K562 (cell line): ENCODE results near the gene HJV. TPM values are rescaled to one million over a fixed set of nuclear protein-coding genes. Genes with fewer than 3 reads are reported as not detected.

Experiments
- ARID2 ChIP-seq: fragments of 450-650 bp; IDR thresholded peaks from 2 replicates; pipeline ENCODE4 v1.6.1; 2017; ENCODE audit warnings: antibody characterized with exemption, mild to moderate bottlenecking
- BRF1 ChIP-seq: IDR thresholded peaks from 3 replicates; pipeline ENCODE4 v1.6.1; 2011; ENCODE audit warnings: borderline replicate concordance, mild to moderate bottlenecking; ENCODE audit not compliant: insufficient read length; ENCODE audit errors: extremely low read depth
- DDX20 ChIP-seq: fragments of 450-650 bp; IDR thresholded peaks from 2 replicates; pipeline ENCODE4 v1.6.1; 2016; ENCODE audit warnings: missing genetic modification characterization, low read depth, mild to moderate bottlenecking, missing compliant biosample characterization, moderate library complexity
- DIDO1 ChIP-seq: fragments of 450-650 bp; IDR thresholded peaks from 2 replicates; pipeline ENCODE4 v1.6.1; 2016; ENCODE audit warnings: low read depth, missing biosample characterization, missing genetic modification characterization
- EGR1 ChIP-seq: fragments of 450-650 bp; conservative IDR thresholded peaks from 2 replicates; pipeline ENCODE4 v1.6.1; 2017; ENCODE audit warnings: mild to moderate bottlenecking
- ELF1 ChIP-seq: fragments of 200-800 bp; sonication (Bioruptor generic); IDR thresholded peaks from 2 replicates; pipeline ENCODE4 v1.6.1; 2016; ENCODE audit warnings: missing genetic modification characterization, missing compliant biosample characterization
- ELF2 ChIP-seq: fragments of 250-450 bp; sonication (Bioruptor Pico); IDR thresholded peaks from 2 replicates; pipeline ENCODE4 v1.5.0; 2021; ENCODE audit warnings: mild to moderate bottlenecking
- MTF1 ChIP-seq: fragments of 250-450 bp; sonication (Bioruptor Pico); IDR thresholded peaks from 2 replicates; pipeline ENCODE4 v1.9.0; 2021; ENCODE audit warnings: moderate library complexity, mild to moderate bottlenecking, inconsistent platforms, borderline replicate concordance
- SRSF9 ChIP-seq: fragments of 200-400 bp; formaldehyde crosslinking; IDR thresholded peaks from 2 replicates; pipeline ENCODE4 v1.6.1; 2017; ENCODE audit warnings: low read depth, low read length, borderline replicate concordance
- ZBTB17 ChIP-seq: fragments of 450-650 bp; formaldehyde crosslinking; IDR thresholded peaks from 2 replicates; pipeline ENCODE4 v1.4.0; 2020; ENCODE audit warnings: mild to moderate bottlenecking
- ZNF124 ChIP-seq: sonication (generic); formaldehyde crosslinking; IDR thresholded peaks from 2 replicates; pipeline ENCODE4 v1.8.1; 2022; ENCODE audit warnings: missing genetic modification reagents
- ZNF253 ChIP-seq: fragments of 250-450 bp; sonication (Bioruptor Pico); conservative IDR thresholded peaks from 2 replicates; pipeline ENCODE4 v1.6.1; 2021; ENCODE audit warnings: mild to moderate bottlenecking
- ZSCAN32 ChIP-seq: fragments of 450-650 bp; formaldehyde crosslinking; IDR thresholded peaks from 2 replicates; pipeline ENCODE4 v1.4.0; 2020; ENCODE audit warnings: mild to moderate bottlenecking, moderate library complexity
- polyA plus RNA-seq, 8 experiments: library from polyadenylated mRNA; depleted of rRNA in 4 of 8; stranded (reverse) in 5 of 8; unstranded in 3 of 8; fragments of >200 nt; fragmentation: Nextera tagmentation in 2 of 8; fragmentation: Illumina TruSeq in 1 of 8; extraction: Ambion mirVana in 2 of 8; extraction: Trizol in 1 of 8; gene quantifications; 2 replicates each; pipeline versions ENCODE4 v1.2.1 to v1.2.3, GENCODE V29; 2011 to 2014; ENCODE audit warnings: inconsistent platforms in 1 of 8, missing spikeins in 1 of 8
- total RNA-seq, 7 experiments: library from RNA; depleted of rRNA in 6 of 7; stranded (reverse); fragments of >200 nt in 6 of 7; fragmentation: Illumina TruSeq in 2 of 7; extraction: Trizol in 2 of 7; gene quantifications; 2 replicates each; pipeline versions ENCODE4 v1.2.1 to v1.2.3, GENCODE V29; 2011 to 2021; ENCODE audit warnings: low replicate concordance in 1 of 7
- TF ChIP-seq, protein P1 (sequence below): fragments of 250-450 bp; sonication (Bioruptor Pico); IDR thresholded peaks from 2 replicates; pipeline ENCODE4 v1.8.0; 2021; ENCODE audit warnings: mild to moderate bottlenecking, moderate library complexity
- TF ChIP-seq, protein P2 (sequence below): fragments of 450-650 bp; IDR thresholded peaks from 2 replicates; pipeline ENCODE4 v1.6.1; 2016; ENCODE audit warnings: mild to moderate bottlenecking
- TF ChIP-seq, protein P3 (sequence below): fragments of 250-450 bp; sonication (Bioruptor Pico); IDR thresholded peaks from 2 replicates; pipeline ENCODE4 v1.8.0; 2022; ENCODE audit warnings: moderate library complexity, mild to moderate bottlenecking, inconsistent platforms
- TF ChIP-seq, protein P4 (sequence below): fragments of 450-650 bp; IDR thresholded peaks from 2 replicates; pipeline ENCODE4 v1.6.1; 2016; ENCODE audit warnings: low read depth, mild to moderate bottlenecking, moderate library complexity
- TF ChIP-seq, protein P5 (sequence below): sonication (generic); formaldehyde crosslinking; IDR thresholded peaks from 2 replicates; pipeline ENCODE4 v1.8.0; 2023; ENCODE audit warnings: mild to moderate bottlenecking, missing genetic modification reagents
- TF ChIP-seq, protein P6 (sequence below): sonication (generic); IDR thresholded peaks from 2 replicates; pipeline ENCODE4 v1.6.1; 2016

HJV gene
- total and polyA plus RNA-seq, 9 of the 15 experiments (the other 6 are each of a cell fraction or from before 2014, with no cell fraction given), result 1.0 to 6.6 (median 2.4) TPM

DNA sequence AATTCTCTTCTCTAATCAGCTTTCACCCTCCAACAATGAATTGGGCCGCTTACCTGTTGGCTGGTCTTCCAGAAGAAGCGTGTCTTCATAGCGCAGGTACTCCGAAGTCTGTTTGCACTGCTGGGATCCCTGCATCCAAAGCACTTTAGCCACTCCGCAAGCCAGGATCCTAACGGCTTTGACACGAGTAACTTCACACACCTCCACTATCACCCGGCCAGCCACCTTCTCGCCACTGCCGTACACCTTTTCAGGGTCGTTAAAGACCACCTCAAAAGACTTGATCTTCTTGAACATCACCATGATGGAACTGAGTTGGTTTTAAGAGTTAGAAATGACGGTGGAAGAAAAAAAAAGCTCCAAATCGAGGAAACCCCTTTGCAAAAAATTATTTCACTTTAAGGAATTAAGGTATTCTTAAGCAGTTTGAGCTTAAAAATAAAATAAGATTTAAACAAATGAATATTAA lies 25.5 kb downstream of the HJV start (continued):
- TF ChIP-seq, protein P1, sequence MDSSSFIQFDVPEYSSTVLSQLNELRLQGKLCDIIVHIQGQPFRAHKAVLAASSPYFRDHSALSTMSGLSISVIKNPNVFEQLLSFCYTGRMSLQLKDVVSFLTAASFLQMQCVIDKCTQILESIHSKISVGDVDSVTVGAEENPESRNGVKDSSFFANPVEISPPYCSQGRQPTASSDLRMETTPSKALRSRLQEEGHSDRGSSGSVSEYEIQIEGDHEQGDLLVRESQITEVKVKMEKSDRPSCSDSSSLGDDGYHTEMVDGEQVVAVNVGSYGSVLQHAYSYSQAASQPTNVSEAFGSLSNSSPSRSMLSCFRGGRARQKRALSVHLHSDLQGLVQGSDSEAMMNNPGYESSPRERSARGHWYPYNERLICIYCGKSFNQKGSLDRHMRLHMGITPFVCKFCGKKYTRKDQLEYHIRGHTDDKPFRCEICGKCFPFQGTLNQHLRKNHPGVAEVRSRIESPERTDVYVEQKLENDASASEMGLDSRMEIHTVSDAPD, result no peak
- TF ChIP-seq ARID2 (0 out of 2 replicates have a peak, but pooled peaks have one; percentile 9), SRSF9 (no peak), ZNF124 (CRISPR knock-in tag) (no peak), DIDO1 (tag) (no peak), ELF2 (CRISPR knock-in tag) (no peak), ZNF253 (CRISPR knock-in tag) (no peak; the same call in none of the 2 replicates), ZSCAN32 (CRISPR knock-in tag) (no peak), ZBTB17 (no peak), DDX20 (tag) (no peak), EGR1 (no peak), MTF1 (no peak), ELF1 (tag) (no peak), BRF1 (no peak)
- TF ChIP-seq, protein P2, sequence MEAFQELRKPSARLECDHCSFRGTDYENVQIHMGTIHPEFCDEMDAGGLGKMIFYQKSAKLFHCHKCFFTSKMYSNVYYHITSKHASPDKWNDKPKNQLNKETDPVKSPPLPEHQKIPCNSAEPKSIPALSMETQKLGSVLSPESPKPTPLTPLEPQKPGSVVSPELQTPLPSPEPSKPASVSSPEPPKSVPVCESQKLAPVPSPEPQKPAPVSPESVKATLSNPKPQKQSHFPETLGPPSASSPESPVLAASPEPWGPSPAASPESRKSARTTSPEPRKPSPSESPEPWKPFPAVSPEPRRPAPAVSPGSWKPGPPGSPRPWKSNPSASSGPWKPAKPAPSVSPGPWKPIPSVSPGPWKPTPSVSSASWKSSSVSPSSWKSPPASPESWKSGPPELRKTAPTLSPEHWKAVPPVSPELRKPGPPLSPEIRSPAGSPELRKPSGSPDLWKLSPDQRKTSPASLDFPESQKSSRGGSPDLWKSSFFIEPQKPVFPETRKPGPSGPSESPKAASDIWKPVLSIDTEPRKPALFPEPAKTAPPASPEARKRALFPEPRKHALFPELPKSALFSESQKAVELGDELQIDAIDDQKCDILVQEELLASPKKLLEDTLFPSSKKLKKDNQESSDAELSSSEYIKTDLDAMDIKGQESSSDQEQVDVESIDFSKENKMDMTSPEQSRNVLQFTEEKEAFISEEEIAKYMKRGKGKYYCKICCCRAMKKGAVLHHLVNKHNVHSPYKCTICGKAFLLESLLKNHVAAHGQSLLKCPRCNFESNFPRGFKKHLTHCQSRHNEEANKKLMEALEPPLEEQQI, result peak; percentile 28; the same call in 1 of the 2 replicates
- TF ChIP-seq, protein P3, sequence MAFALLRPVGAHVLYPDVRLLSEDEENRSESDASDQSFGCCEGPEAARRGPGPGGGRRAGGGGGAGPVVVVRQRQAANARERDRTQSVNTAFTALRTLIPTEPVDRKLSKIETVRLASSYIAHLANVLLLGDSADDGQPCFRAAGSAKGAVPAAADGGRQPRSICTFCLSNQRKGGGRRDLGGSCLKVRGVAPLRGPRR (CRISPR knock-in tag), result no peak
- TF ChIP-seq, protein P4, sequence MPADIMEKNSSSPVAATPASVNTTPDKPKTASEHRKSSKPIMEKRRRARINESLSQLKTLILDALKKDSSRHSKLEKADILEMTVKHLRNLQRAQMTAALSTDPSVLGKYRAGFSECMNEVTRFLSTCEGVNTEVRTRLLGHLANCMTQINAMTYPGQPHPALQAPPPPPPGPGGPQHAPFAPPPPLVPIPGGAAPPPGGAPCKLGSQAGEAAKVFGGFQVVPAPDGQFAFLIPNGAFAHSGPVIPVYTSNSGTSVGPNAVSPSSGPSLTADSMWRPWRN, result no peak
- TF ChIP-seq, protein P5, sequence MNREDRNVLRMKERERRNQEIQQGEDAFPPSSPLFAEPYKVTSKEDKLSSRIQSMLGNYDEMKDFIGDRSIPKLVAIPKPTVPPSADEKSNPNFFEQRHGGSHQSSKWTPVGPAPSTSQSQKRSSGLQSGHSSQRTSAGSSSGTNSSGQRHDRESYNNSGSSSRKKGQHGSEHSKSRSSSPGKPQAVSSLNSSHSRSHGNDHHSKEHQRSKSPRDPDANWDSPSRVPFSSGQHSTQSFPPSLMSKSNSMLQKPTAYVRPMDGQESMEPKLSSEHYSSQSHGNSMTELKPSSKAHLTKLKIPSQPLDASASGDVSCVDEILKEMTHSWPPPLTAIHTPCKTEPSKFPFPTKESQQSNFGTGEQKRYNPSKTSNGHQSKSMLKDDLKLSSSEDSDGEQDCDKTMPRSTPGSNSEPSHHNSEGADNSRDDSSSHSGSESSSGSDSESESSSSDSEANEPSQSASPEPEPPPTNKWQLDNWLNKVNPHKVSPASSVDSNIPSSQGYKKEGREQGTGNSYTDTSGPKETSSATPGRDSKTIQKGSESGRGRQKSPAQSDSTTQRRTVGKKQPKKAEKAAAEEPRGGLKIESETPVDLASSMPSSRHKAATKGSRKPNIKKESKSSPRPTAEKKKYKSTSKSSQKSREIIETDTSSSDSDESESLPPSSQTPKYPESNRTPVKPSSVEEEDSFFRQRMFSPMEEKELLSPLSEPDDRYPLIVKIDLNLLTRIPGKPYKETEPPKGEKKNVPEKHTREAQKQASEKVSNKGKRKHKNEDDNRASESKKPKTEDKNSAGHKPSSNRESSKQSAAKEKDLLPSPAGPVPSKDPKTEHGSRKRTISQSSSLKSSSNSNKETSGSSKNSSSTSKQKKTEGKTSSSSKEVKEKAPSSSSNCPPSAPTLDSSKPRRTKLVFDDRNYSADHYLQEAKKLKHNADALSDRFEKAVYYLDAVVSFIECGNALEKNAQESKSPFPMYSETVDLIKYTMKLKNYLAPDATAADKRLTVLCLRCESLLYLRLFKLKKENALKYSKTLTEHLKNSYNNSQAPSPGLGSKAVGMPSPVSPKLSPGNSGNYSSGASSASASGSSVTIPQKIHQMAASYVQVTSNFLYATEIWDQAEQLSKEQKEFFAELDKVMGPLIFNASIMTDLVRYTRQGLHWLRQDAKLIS (CRISPR knock-in tag), result peak; percentile 47; the same call in 1 of the 2 replicates
- TF ChIP-seq, protein P6, sequence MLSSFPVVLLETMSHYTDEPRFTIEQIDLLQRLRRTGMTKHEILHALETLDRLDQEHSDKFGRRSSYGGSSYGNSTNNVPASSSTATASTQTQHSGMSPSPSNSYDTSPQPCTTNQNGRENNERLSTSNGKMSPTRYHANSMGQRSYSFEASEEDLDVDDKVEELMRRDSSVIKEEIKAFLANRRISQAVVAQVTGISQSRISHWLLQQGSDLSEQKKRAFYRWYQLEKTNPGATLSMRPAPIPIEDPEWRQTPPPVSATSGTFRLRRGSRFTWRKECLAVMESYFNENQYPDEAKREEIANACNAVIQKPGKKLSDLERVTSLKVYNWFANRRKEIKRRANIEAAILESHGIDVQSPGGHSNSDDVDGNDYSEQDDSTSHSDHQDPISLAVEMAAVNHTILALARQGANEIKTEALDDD, result no peak
